NCI-H146 treated with DMSO at 0.1 percent for 48 hours (cell line): ENCODE data around the gene FOXD1.

ENCODE experiments used
- DNase-seq: peaks from one replicate; lab custom pipeline; 2025; ENCODE audit not compliant: unreplicated experiment; lab: John Stamatoyannopoulos, UW

The FOXD1 gene

DNA sequence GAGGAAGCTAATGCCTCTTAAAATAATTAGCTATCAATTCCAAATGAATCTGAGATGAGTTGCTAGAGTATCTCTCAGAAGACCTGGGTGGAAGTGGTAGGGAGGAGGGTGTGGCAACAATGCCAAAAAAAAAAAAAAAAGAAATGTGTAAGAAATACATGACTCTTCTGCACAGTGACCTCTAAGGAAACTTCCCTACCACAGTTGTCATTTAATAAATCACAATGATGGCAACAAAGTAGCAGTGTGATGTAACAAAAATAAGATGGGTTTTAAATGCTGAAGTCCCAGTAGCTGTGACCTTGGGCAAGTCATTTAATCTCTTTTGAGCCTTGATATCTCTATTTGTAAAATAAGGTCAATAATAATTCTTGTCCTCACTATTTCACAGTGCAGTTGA lies 7.2 kb downstream of the FOXD1 start:
- no peak for DNase-seq

DNA sequence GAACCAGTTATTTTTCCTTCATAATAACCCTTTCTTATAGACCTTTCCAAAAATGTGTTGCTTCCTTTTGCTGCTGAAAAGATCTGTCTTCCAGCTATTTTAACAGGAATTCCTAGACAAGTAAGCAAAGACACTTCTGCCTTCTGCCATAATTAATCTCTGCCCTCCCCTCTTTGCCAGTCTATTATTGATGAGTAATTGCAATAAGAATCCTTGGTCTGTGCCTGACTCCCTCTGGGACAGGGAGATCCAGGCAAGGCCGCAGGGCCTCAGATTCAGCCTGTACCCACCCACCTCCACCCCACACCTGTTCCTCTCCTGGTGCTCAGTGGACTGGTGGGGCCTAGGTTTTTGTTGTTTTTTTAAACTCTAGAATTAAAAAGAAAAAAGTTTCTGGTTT lies 8.3 kb downstream of the FOXD1 start:
- DNase-seq: no peak

DNA sequence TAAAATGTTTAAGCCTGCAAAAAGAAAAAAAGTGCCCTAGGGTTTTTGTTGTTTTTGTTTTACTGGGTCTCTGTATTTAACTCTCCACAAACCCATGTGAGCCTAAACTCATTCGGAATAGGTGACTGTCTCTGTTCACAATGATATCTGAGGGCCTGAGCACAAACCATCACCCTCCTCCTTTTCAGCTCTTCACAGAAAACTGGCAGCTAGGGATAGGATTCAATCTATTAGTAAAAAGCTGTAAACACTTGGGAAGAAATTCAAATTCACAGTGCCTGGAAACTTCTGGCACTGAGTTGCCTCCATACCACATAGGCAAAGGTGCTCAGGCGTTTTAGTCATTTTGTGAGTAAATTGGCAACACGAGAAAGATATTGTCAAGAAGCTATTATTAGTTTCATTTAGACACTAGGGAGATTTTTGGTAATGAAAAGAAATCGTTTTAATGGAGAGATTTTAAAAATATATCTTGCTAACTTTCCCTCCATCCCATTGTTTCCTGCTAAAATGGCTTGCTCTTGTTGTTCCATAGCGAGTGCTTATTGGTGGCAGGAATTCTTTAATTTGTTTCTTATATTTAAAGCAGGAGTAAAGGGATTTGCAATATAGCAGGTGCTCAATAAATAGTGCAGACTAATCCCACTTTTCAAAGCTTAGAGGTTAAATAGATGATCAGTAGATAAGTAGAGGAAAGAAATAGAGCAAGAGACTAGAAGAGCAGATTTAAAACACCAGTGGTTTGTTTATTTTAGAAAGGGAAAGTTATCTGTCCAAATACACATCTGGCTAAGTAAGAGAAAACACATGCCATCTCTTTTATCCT lies 9.7 kb downstream of the FOXD1 start:
- no peak for DNase-seq

DNA sequence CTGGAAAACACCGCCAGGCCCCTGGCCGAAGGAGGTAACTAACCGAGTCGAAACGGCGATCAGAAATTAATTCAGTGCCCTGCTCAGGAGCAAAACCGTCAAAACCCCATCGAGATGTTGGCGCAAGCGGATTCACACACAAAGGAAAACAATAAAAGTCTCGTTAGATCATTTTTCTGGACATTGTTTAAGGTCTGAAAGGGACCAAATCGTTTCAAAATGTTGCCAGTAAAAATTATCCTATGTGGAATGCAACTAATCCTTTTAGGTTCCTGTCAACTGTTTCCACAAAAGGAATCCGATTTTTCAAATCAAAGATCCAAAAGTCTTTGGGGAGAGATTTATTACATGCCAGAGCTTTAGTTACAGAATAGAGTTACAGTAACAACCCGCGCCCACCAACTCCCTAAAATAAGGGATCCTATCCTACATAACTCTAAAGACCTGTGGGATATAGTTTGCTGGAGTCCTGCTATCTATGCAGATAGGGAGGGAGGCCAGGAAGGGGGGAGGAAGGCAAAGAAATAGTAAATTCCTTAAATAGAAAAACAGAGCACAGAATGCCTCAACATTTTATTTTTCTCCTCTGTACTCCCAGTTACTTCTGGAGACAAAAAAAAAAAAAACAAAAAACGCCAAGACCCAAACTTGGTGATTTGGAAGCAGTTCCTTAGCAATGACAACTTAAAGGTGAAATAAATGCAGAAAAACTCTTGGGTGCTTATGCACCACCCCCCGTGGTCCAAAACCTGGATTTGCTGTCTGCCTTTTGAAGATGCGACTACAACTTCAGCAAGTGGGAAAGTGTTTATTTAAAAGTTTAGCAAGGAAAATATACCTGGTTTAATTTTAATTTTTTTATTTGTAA lies 10.6 kb downstream of the FOXD1 start:
- peak; percentile 49 for DNase-seq

DNA sequence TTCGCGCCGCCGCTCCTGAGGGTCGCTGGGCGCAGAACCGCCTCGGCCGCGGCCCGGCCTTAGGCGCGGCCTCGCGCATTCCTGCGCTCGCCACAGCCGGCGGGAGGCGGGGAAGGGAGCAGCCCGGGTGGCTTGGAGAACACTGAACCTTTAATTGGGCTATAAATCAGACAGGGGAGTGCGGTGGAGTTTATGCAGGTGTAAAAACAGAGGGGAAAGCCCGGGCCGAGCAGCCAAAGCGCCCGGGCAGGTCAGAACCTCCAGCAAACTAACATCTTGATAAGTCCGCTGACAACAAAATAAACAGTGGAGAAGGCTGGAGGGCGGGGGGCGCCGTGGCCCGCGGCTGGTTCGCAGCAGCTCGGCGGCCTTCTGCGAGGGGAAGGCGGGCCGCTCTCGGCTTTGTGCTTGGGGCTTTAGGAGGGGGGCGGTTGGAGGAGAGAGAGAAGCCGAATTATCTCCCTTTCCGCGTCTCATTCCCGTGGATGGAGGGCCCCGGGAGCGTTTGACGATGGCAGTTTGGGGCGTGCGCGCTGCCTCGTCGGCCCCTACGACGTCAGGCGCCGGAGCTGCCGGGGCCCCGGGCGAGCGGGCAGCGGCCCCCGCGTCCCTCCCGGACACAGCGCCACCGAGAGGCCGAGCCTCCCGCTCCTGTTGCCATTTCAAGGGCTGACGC lies 11.3 kb downstream of the FOXD1 start:
- DNase-seq: peak; percentile 58

DNA sequence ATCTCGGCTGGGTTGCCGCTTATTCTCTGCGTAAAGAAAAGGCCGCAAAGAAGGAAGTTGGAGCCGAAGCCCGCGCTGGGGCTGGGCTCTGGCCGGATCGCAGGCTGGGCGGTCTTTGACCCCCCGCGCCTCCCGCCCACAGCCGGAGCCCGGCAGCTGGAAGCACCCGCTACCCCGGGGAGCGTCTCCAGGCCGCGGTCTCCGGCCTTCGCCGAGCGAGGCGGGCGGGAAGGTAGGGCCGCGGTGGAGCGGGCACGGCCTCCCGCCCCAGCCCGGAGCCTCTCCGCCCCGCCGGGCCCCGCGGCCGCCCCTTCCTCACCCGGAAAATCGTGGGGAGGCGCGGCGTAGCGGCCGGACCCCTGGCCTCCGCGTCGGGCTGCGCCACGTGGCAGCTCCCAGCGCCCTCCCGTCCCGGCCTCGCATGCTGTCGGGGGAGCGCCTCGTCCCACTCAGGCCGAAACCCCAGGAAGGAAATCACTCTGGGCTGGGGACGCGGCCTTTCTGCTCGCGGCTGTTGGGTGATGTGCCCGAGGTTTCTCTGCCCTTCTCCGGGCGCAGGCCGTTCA lies 12.0 kb downstream of the FOXD1 start:
- DNase-seq: no peak

DNA sequence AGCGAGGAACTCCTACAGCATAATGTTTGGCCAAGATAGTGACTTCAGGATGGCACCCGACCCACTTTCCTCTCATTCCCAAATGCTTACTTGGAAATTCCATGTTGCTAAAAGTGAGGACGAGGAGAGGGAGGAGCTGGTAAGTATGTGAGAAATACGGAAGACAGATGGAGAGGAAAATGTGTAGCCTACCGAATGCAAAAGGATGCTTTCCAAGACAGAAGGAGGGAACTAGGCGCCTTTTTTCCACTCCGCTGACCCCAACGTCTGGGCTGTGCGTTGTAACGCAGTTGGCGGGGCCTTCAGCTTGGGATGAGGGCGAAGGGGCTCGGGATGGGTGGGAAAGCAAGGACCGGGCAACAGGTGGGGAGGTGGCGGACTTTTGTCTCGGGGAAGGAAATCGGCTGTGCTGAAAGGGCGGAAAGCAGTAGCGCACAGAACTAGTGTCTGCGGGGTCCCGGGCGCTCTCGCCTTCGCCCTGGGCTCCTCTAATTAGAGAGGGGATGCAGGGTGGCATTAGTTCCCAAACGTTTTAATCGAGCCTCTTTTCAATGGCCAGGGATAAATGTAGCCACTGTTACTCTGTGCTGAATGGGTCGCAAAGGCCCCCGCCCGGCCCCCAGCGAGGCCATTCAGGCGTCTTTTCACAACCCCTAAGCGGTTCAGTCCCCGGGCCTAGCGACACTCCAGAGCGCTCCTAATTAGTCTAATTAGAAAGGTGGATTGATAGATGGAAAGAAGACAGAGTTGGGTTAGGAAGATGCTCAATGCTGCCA lies 12.6 kb downstream of the FOXD1 start:
- DNase-seq: no peak

DNA sequence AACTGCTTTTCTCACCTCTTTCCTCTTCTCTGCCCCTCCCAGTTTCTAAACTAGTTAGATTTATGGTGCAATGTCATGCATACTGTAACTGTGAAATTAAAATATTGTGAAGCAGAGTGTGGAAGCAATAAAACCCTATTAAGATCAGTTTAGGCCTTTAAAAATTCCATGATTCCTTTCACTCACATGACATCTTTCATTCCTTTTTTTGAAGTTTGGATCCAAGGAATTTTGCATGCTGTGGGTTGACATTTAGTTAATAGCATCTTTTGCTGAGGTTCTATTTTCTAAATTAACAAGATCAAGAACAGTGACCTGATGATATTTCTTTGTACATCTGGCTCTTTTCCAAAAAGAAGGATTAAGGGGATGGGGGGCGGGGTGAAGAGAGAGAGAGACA lies 13.7 kb downstream of the FOXD1 start:
- no peak for DNase-seq

DNA sequence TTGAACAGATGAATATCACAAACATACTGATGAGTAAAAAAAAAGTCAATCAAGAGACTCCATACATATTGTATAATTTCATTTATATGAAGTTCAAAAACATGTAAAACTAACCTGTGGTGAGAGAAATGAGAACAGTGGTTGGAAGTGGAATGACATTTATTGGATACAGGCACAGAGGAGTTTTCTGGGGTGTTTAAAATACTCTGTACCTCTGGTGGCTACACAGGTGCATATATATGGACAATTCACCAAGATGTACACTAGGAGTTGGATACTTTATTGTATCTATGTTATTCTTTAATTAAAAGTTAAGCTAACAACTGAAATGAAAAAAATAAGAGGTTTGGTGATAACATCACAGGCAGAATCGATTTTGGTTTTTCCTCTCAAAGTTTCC lies 14.1 kb downstream of the FOXD1 start:
- no peak for DNase-seq

DNA sequence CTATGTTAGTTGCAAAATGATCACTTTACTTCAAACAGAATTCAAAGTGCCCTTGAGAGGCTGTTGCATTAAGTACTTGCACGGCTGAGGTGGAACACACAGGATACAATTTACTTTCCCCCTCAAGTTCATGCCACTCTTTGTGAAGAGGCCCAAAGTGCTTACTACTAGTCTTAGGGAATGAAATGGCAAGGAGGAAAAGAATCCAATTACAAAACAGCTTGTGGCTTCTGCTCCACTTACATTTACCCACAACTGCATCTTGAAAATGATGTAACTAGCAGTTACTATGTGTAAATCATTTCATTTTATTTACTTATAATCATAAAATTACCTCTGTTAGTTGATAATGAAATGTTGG lies 14.6 kb downstream of the FOXD1 start:
- DNase-seq: no peak

DNA sequence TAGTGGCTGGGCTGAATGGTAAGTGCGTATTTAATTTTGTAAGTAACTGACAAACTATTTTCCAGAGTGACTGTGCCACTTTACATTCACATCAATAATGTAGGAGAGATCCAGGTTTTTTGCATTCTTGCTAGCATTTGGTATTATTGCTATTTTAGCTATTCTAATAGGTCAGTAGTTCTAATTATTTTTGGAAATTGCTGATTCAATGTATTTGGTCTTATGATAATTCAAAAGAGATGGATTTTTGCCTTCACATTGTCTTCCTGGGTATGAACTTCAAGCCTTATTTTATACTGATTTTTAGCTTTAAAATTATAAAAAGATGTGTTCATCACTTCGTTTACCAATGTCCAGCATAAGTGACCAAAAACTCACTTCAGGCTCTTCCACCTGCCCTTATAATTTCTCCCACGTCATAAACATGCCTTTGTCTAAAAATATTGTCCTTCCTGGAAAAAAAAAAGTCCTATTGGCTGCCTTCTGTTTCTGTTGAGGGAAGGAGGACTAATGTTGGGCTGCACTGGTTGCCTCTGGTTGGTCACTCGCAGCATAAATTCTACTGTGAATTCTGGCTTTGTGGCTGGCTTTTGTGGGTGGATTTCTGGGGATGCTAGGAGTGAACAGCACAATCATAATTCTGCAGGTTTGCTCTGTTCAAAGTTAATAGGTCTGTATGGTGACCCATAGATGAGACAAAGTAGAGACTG lies 15.2 kb downstream of the FOXD1 start:
- DNase-seq: no peak

DNA sequence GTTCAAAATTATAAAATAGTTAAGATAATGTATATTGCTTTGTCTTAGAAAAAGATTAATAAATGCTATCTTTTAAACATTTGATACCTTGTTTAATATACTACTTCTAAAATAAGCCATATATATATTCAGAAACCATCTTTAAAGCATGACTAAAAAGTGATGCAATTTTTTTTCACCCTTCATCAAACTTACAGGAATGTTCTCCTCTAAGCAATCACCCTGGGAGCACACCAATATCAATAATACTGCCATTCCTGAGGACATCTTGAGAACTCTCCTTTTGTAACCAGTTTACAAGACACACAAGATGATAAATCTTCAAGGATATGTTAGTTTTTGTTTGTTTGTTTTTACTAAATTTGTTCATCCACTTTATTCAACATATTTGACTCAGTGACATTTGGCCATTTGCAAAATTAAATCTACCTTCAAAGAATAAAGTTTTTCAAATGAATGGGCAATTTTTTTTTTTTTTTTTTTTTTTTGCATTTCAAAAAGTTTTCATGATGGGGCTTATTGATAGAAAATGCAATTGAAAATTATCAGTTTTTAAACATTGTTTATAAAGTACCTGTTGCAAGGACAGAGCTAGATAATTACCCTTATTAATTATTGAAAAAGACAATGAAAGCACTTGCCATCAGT lies 17.2 kb downstream of the FOXD1 start:
- no peak for DNase-seq

DNA sequence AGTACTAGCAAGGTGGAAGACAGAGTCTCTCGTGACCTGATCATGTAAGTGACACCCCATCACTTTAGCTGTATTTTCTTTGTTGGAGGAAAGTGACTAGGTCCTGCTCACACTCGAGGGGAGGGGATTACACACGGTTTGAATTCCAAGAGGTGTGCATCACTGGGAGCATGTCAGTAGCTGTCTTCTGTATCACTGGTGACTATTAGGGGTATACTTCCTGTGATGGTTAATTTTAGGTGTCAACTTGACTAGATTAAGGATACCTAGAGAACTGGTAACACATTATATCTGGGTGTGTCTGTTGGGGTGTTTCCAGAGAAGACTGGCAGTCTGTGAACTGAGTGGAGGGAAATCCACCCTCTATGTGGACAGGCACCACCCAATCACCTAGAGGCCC lies 22.5 kb downstream of the FOXD1 start:
- DNase-seq: no peak

DNA sequence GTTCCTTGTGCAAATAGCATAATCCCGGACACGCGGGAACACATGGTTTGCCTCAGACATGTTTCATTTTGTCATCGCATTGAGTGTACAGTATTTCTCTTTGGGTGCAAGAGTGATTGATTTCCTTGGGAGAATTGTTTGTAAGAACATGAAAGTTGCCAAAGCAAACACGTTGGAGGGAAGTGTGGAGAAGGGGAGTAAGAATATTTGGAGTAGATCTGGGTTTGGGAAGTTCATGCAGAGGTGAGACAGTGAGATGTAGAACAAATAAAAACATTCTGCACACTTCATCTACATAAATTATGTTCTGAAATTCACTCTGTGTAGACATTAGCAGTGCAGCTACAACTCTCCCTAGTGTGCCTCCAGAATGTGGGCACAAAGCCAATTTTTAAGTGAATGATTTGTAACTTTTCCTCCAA lies 24.0 kb downstream of the FOXD1 start:
- no peak for DNase-seq

DNA sequence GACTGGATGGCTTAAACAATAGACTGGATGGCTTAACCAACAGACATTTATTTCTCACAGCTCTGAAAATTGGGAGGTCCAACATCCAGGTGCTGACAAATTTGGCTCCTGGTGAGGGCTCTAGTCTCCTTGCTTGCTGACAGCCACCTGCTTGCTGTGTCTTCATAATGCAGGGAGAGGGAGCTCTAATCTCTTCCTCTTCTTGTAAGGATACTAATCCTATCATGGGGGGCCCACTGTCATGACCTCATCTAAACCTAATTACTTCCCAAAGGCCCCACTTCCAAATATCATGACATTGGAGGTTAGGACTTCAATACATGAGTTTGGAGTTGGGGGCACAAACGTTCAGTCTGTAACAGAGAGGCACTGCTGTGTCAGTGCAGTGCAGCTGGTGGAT lies 26.4 kb downstream of the FOXD1 start:
- DNase-seq: no peak

DNA sequence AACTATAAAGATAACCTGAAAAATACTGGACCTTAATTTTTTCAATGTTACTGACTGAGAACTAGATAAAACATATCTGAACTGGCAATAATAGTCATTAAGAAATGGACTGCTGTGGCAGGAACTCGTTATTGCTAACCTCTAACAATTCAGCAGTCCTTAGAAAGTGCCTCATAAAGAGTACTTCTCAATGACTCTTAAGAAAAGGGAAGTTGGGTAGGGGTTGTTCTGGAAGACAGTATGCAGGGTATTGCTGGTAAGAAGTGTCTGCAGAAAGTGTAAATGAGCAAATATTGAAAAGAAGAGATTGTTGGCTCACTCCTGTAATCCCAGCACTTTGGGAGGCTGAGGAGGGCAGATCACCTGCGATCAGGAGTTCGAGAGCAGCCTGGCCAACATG lies 27.9 kb downstream of the FOXD1 start:
- no peak for DNase-seq

DNA sequence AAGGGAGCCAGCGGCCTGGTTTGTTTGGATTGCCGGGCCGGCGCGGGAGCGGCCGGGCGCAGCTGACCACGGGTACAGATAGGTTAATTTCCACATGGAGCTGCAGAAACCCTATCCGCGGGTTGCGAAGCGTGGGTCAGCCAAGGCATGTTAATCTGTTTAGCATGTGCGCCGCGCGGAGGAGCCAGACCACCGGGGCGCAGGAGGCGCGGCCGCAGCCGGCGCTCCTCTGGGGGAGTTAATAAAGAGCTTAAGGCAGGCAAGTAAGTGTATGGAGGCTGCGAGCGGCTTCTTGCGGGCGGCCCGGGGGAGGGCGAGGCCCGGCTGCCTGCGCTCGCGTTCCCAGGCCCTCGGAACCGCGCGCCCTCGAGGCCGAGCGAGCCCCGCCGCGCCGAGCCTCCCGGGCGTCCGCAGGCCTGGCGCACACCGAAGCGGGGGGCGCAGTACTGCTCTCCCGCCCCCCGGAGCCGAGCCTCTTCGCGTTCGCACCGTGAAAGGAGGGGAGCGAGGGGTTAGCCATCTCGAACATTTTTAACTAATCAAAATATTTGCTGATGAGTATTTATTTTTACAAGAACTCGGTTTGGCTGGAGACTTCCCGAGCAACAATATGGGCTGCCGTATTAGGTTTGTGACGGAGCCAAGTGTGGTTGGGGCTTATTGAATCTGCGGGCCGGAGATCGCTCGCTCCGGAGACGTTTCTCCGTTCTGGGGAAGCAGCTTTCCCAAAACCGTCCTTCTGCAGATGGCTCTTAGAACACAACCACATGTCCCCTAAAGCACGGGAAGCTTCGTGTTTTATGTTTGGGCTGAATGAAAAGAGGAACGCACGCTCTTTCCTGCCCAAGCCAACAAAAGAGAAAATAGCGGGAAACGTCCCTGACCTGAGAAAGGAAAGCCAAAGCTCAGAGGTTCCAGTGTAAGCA lies 28.8 kb downstream of the FOXD1 start:
- no peak for DNase-seq

DNA sequence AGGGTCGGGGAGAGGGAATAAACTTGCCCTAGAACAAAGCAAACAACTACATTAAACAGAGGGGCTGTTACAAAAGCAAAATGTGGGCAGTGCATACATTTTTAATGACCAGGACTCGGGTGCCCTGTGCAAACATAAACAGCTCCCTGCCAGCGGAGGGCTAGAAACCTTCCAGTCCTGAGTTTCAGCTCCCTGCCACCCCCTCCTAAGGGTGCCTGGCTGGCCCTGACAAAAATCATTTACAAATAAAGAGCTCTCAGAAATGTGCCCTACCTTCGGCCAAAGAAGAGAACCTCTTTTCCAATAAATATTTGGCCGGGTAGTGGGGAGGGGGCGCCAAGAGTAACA lies 29.5 kb downstream of the FOXD1 start:
- no peak for DNase-seq

DNA sequence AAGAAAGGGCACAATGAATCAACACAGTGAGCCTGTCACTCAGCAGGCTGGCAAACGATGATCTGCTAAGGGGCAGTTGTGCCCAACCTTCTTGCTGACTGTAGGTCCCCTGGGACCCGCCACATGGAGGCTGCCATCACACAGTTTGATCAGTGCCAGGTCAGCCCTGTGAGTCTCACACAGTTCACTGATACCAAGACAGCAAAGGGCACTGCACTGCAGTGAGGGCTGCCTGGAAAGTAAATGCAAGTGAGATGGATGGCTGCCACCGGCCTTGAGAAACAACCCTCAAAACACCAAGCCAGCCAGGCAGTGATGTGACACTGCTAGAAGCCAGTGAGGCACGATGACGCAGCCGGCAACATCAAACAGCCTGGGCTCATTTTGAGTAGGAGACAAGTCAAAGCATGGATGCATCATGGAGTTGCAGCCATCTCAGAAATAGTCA lies 30.3 kb downstream of the FOXD1 start:
- DNase-seq: no peak
